CD4-positive, alpha-beta T cell treated with Interleukin-21 for 1 hour (primary cell): ENCODE measurements around the gene IL22RA1.

Experiments
- DNase-seq: peaks from one replicate; pipeline ENCODE4 v3.0.0-alpha.2; 2020

Gene IL22RA1

GRCh38 chr1:24136956-24137539 is 5.9 kb downstream of the IL22RA1 start:
- DNase-seq = no peak

GRCh38 chr1:24134376-24134775 is 8.6 kb downstream of the IL22RA1 start:
- DNase-seq = no peak

DNA sequence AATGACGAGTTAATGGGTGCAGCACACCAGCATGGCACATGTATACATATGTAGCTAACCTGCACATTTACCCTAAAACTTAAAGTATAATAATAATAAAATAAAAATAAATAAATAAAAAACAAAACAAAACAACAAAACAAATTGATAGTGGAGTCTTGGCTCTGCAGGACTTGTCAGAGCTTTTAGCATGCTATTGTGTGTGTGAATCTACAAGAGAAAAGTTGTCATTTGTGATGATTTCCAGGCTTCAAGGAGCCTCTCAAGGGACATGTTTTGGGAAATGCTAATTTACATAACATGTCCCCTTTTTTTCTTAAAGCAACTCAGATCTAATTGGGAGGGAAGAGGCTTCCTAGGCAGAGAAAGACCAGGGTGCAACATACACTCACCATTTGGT is 9.1 kb downstream of the IL22RA1 start:
- DNase-seq = no peak

- DNase-seq = no peak
Observed at GRCh38 chr1:24130385-24130784, 12.6 kb downstream of the IL22RA1 start.

DNA sequence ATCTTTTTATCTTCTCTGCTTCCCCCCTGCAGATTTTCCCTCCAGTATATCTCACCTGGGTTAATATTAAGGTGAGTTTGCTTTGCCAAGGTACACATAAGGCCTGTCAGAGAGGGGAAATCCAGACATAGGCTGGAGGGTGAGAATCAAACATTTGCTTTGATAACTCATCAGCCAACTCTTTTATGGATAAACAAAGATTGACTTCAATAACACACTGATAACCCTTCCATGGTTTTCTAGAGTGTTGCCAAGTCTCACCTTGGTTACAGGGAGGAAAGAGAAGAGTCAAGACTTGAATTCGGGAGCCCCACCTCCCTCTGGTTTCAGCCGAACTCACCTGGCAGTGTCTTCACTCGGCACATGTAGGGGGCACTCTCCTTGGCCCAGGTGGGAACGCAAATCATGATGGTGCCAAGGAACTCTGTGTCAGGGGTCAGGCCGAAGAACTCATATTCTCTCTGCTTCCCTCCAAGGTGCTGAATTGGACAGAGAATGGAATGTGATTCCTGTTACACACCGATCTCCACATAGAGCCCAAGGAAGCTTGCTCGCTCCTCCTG is 15.1 kb downstream of the IL22RA1 start:
- no peak for DNase-seq

DNA sequence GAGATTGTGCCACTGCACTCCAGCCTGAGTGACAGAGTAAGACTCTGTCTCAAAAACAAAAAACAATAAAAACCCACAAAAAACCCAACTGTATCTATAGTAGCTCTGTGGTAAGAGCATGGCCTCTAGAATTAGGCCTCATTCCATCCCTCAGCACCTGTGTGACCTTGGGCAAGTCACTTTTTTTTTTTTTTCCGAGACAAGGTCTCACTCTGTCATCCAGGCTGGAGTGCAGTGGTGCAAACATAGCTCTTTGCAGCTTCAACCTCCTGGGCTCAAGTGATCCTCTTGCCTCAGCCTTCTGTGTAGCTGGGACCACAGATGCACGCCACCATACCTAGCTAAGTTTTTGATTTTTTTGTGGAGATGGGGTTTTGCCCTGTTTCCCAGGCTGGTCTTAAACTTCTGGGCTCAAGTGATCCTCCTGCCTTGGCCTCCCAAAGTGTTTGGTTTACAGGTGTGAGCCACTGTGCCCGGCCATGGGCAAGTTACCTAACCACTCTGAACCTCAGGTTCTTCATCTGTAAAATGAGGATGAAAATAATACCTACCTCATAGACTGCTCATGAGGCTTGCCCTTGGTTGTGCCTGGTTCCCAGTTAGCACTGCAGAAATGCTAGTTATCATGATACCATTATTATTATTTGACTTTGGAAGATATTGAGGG is 15.7 kb downstream of the IL22RA1 start:
- no peak for DNase-seq

- no peak for DNase-seq
Observed at GRCh38 chr1:24126672-24127023, 16.3 kb downstream of the IL22RA1 start.

GRCh38 chr1:24126018-24126671 is 16.8 kb downstream of the IL22RA1 start:
- no peak for DNase-seq

DNA sequence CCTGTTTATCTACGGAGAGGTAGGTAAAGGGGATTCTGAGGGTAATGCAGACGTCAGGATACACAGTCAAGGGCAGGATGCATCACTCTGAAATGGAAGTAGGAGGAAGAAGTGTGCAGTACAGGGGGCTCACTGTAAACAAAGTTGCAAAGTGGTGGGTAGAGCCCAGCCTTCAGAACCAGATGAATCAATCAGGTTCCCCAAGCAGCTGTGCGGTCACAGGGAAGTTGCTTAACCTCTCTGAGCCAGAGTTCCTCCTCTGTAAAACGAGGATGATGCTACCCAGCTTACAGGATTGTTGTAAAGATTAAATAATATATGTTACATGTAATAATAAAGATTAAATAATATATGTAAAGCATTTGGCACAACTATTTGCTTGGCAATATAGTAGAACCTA is 17.5 kb downstream of the IL22RA1 start:
- DNase-seq = no peak

DNA sequence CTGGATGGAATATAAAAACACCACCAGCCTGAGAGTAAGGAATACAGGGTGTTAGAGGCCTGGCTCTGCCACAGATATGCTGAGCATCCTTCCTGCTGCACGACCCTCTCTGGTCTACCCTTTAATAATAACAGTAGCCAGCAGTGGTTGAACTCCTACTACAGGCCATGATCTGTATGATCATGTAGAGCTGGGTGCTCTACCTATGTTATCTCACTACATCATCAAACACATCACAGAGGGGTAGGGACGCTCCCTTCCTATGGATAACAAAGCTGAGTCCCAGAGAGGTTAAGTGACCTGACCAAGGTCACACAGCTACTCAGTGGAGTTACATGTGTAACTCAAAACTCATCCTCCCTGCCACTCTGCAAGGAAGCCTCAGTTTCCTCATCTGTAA is 18.0 kb downstream of the IL22RA1 start:
- no peak for DNase-seq

DNA sequence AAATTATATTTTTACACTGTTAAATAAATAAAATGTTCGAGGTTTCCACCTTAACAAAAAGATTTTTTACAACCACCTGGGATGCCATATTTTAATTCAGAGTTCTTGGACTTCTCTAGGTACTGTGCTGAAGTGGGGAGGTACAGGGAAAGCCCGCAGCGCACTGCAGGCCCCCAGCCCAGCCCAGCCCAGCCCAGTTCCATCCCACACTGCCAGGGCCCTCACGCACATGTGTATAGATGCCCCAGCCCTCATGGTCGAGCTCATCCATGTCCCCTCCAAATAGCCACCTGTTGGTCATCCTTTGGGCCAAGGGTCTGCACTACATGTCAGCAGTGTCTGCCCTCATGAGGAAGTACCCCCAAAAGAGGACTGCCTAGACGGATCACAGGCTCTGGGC is 19.3 kb downstream of the IL22RA1 start:
- DNase-seq = no peak

DNA sequence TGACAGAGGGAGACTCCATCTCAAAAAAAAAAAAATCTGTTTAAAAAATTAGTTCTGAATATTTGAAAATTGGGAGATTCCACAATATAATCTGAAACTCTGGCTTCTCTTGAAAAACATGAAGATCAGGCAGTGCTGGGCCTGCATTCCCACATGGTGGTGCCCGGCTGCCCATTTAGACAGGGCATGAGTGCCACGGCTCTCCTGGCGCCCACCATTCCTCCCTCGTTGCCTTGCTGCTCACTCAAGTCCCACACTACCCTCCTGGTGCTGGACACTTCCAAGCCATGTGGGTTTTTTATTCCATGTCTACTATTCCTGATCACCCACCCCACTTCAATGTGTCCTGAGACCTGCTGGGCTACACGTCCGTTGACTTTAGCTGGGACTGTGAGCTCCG is 20.2 kb downstream of the IL22RA1 start:
- no peak for DNase-seq

DNA sequence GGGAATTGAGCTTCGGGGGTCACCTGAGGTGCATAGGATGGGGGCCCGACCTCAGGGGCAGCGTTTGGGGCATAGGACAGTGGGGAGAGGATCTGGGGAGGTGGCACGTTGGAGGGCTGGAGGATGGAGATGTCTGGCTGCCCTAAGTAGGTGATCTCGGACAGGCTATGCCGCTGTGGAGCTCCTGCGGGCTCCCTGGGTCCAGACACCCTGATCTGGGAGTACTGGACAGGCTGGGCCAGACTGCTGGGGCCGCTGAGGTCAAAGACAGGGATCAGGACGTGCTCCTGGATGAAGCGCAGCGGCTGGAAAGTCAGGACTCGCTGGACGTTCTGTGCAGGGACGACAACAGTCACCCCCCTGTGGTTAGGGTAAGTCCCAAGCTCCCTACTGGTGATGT is 21.5 kb downstream of the IL22RA1 start:
- DNase-seq = no peak

DNA sequence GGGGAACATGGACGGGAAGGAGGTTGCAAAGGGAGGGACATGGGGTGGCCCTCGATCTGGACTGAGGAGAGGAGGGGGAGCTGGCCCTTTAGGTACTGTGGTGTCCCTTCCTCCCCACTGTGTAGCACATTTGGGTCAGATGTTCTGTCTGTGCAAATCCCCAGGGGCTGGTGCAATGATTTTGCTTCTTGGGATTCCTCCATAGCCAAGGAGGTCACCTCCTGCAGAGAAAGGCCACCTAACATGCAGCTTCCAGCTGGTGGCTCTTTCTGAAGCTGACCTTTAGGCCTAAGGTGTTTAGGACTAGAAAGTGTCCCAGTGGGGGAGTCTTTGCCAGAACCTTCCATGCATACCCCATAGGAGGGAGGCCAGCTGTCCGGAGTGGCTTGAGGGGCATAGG is 22.0 kb downstream of the IL22RA1 start:
- DNase-seq = no peak

- DNase-seq = no peak
Observed at GRCh38 chr1:24119859-24120756, 22.8 kb downstream of the IL22RA1 start.

DNA sequence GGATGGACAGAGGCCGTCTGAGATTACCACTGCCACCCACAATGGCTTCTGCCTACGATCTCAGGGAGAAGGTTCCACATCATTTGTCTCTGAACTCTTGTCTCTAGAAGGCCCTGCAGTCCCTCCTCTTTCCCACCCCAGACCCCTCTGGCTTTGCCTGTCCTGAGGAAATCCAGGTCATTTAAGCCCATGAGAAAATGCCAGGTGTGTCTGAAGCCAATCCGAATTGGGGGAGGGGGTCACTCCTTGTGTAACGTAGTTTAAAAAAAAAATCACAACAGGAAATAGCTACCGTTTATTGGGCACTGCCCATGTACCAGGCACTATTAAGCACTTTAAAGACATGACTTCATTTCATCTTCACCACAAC is 23.5 kb downstream of the IL22RA1 start:
- DNase-seq = no peak

GRCh38 chr1:24118410-24119242 is 24.3 kb downstream of the IL22RA1 start:
- DNase-seq = no peak

- DNase-seq = no peak
Observed at GRCh38 chr1:24117722-24118409, 25.1 kb downstream of the IL22RA1 start.

GRCh38 chr1:24117132-24117531 is 25.8 kb downstream of the IL22RA1 start:
- no peak for DNase-seq

DNA sequence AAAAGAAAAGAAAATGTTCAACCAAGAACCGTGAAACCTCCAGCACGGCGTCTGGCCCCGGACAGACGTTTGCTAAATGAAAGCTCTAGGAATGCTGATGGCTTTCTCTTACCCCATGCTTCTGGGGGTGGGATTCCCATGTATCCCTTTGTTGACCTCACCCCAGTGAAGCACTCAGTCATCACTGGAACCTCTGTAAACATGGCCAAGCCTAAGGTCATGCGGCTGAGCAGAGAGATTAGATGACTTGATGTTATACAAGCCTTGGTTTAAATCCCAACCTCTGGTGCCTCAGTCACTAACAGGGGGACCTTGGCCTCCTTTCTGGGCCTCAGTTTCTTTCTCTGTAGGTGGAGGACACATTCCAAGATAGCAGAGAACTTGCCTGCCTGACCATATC is 28.2 kb downstream of the IL22RA1 start:
- no peak for DNase-seq

DNA sequence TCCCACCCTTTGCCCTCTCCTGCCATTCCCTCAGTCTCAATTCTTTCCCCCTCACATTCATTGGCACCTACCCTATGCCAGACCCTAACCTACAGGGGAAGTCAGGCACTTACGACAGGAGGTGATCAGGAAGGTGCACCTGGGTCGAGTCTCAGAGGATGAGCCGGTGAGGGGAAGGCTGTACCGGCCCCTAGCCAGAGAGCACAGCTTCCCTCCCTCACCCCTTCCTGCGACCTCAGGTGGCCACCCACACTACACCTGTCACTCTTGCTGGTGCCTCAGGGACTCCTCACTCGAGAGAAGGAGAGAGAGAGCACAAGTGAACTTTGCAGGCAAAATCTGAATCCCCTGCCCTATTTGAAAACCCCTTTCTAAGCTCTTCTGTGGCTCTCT is 29.3 kb downstream of the IL22RA1 start:
- no peak for DNase-seq
